HL-60 (cell line): ENCODE data around the gene GSTA2.

Source experiments
- CTCF ChIP-seq: IDR thresholded peaks from one replicate; pipeline ENCODE4 v1.5.1; 2011; ENCODE audit warnings: low read length, control low read depth, inconsistent platforms; ENCODE audit not compliant: insufficient read depth
- POLR2AphosphoS5 ChIP-seq: IDR thresholded peaks from 2 replicates; pipeline ENCODE4 v1.6.1; 2012; ENCODE audit warnings: low read depth
- REST ChIP-seq: IDR thresholded peaks from 2 replicates; pipeline ENCODE4 v1.6.1; 2012; ENCODE audit warnings: low read depth; ENCODE audit not compliant: insufficient replicate concordance

GRCh38 chr6:52718550-52718949 lies 44.7 kb downstream of the GSTA2 start:
- TF ChIP-seq CTCF (no peak), REST (no peak), POLR2AphosphoS5 (no peak)
